ENCODE results near the gene CHST14.

Gene CHST14

DNA sequence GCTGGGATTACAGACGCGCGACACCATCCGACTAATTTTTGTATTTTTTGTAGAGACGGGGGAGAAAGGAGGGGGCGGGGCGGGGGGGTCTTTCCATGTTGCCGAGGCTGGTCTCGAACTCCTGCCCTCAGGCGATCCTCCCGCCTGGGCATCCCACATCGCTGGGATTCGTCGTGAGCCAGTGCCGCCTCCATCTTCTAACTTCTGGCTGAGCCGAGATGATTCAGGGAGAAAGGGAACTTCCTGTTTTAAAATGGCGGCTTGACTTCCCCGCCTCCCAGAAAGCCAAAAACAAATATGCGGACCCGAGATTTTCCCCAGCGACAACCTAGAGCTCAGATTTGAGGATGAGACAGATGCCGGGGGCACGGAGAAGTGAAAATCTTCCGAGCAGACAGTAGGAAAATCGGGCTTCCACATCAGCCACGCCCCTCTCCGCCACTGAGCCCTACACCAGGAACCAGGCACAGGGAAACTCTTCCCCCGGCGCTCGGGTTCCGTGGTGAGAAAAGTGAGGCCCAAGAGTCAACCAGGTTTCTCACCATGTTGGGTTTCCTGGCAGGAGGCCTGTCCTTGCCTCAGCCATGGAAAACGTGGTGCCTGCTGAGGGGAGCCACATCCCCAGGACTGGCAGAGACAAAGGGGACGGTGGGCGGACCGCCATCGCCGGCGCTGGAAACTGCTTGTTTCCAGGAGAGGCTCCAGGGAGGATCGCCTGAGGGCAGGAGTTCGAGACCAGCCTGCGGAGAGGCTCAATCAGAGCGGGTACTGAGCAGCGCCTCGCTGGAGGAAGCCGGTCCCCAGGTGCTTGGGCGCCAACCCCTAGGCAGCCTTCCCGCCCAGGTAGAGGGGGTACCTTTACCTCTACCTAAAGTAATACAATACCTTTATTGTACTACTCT lies 18.7 kb downstream of the CHST14 start:
- DNase-seq (ENCODE audit: low read depth, low spot score), result no peak

DNA sequence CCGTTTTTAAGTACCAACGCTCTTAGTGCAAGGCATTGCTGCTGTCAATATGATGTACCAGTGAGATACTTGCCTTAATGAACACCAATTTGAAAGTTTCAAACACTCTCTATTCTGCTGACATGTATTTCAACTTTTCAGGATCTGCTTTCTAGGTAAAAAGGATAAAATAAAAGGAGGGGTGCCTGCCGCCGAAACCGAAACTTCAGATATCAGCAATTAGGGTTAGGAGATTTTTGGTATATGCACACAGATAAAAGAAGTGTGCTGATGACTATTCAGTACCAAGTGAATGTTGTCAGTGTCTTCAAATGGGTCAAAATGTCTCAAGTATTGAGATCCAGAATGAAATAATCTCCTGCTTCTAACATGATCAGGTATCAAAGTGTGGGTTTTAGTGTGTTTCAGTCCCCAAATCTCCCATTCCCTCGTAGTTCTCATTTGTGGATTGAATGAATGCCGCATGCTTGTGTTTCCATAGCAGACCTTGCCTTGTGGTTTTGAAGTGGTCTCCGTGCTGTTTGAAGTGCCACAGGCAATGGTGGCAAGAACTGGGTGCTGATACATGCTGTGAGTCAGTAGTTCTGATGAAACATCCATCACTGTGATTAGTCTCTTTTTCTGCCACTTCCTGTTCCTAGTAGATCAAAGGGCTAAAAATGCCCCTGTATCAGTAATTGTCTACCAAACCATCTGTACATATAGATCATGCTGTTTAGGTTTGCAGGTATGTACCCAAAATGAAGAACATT lies 22.5 kb downstream of the CHST14 start:
- DNase-seq (ENCODE audit: low read depth, low spot score), result peak; percentile 33

DNA sequence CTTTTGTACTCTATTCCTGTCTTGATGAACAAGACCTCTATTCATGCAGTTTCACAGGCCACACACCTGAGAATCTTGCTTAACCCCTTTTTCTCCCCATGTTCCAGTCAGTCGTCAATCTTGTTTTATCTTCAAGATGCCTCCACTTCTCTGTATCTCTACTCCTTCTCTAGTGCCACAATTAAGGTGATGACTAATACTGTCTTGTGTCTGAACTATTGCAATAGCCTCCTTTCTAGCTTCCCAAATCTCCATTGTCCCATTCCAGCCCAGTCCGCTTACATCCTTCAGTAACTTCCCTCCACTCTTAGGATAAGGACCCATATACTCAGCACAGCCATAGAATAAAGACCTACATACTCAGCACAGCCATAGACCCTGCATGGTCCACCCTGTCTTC lies 24.7 kb downstream of the CHST14 start:
- no peak for DNase-seq (ENCODE audit: low read depth, low spot score)

DNA sequence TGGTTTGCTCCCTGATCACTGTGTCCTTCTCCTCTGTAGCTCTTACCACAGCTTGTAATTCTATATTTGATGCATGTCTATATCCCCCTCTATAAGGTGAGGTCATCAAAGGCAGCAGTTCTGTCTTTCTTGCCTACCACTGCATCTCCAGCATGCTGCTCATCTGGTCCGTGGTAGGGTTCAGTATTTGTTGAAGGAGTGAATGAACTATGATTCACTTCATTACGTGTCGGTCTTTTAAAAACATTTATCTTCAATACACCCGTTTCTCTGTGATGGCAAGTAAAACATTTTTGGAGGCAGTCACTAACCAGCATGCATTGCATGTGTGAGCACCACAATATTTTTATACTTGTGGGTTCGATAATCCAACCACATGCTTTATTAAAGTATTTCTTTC lies 27.6 kb downstream of the CHST14 start:
- DNase-seq (ENCODE audit: low read depth, low spot score), result no peak

DNA sequence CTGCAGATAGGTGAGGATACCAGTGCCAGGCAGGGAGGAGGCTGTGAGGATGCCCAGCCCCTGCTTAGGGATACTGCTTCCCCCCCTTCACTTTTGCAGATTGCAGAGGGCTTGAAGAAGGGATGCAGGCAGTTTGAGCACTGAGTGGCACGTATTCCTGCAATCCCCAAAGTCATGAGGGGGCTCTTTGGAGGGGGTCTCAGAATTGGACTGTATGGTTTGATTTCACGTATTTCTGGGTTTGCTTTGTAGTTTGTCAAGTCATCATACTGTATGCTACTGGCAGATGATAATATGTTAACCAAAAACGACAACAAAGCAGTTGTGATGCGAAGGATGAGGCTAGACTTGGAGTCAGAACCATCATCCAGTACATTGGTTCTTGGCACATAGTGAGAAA lies 28.1 kb downstream of the CHST14 start:
- no peak for DNase-seq (ENCODE audit: low read depth, low spot score)

DNA sequence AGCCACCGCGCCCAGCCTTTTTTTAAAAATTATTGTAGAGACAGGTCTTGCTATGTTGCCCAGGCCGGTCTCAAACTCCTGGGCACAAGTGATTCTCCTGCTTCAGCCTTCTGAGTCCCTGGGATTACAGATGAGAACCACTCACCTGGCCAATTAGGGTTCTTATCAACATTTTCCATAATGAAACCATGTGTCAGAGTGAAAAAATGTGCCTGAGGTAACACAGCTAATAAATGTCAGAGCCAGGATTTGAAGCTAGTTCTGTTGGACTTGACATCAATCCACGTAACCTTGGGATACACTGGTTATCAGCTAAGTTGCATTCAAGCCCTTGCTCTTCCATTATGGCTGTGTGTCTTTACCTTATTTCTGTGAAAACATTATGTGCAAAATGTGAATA lies 29.1 kb downstream of the CHST14 start:
- no peak for DNase-seq (ENCODE audit: low read depth, low spot score)

DNA sequence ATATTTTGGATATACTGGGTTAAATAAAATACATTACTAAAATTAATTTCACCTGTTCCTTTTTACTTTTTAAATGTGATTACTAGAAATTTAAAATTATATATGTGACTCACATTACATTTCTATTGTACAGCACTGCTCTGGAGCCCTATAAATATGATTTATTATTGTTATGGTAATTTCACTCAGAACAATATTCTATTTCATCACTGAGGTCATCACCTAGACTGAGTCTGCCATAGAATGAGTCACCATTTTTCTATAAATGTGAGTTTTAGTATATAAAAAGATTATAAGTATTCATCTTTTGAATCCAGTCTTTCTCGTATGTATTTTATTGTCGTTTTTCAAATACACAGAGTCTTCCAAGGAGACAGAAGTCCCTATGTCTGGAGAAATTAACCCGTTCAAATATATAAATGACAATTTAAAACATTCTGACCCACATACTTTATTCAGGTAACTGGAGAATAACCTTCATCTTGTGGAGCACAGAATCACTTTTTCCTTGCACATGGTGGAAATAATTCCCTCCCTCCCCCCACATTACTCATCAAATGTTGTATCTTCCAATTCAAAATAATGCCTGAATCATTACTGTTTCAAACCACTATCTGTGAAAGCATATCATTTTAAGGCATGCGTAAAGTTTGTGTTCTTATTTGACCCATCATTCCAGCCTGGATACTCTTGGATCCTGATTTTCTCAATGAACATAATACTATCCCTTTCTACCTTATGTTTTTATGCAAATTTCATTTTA lies 30.0 kb downstream of the CHST14 start:
- no peak for DNase-seq (ENCODE audit: low read depth, low spot score)

DNA sequence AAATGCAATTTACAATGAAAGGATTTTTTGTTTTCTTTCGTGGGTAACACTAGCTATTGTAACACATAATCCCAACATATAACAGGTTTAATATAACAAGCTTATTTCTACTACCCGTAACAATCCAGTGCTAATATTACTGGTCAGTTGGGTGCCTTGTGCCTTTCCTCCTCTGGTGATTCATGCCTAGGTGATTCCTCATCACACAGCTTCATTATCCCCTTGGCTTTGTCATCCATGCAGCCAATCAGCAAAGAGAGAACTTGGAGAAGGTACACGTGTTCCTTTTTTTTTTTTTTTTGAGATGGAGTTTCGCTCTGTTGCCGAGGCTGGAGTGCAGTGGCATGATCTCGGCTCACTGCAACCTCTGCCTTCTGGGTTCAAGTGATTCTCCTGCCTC lies 30.7 kb downstream of the CHST14 start:
- DNase-seq (ENCODE audit: low read depth, low spot score), result no peak

DNA sequence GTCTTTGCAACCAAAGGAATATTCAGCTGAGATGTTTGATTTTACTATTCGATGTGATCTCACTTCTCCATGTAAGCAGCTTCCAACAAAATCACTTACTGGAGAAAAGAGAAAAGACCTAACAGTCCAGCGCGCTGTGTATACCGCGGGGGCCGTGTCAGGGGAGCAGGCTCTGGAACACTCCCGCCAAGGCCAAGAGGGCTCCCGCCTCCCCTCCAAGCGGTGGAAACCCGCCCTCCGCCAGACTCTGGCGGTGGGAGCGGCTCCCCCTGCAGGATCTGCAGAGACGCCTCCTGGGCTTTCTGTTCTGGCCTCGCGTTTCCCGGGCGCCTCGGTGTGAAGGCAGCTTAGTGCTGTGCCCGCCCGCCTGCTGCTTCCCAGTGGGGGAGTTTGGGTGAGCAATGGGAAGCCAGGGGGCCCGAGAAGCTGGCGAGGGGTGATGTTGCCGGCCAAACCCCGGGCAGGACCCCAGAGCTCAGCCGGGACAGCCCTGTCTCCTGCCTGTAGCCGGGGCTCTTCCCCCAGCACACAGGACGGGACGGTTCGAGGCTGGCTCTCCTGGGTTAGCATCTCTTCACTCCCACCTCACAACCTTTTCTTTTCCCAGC lies 36.3 kb downstream of the CHST14 start:
- DNase-seq (ENCODE audit: low read depth, low spot score), result peak; percentile 26

DNA sequence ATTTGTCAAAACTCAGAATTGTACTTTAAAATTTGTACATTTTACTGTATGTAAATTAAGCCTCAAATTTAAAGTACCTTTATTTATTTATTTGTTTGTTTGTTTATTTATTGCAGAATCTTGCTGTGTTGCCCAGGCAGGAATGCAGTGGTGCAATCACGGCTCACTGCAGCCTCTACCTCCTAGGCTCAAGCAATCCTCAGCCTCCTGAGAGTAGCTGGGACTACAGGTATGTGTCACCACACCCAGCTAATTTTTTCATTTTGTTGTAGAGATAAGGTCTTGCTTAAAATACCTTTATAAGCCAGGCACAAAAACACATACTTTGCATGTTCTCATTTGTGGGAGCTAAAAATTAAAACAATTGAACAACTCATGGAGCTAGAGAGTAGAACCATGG lies 37.4 kb downstream of the CHST14 start:
- DNase-seq (ENCODE audit: low read depth, low spot score), result no peak

DNA sequence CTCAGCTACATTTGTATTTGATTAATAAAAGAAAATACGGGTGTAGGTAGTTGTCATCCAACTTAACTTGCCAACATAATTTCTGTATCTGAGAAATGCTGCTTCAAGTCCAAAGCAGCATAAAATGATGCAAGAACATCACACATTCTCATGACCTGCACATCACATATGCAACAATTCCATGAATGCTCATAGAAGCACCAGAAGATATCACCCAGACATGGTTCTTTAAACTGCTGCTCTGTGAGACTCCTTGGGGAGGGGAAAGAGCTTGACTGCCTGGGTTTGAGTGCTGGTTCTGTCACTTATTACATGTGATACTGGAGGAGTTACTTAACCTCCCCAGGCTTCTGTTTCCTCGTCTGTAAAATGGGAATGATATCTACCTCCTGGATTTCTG lies 39.4 kb downstream of the CHST14 start:
- DNase-seq (ENCODE audit: low read depth, low spot score), result no peak

DNA sequence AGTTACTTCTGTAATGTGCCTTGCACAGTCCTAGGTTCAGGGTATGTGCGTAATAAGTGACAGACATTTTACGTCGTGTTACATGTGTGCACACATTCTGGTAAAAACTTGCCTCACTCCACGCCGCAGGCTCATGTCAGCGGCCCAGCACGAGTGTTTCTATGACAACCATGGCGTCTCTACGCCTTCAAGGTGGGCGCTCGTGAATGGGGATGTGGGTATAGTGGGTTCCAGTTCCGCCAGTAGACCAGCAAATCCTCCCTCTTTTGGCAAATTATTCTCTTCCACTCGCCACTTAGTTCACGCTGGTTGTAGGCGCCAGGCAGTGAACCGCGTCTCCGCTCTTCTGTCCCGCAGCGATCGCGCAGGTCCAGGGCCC lies 40.3 kb downstream of the CHST14 start:
- DNase-seq (ENCODE audit: low read depth, low spot score), result no peak

DNA sequence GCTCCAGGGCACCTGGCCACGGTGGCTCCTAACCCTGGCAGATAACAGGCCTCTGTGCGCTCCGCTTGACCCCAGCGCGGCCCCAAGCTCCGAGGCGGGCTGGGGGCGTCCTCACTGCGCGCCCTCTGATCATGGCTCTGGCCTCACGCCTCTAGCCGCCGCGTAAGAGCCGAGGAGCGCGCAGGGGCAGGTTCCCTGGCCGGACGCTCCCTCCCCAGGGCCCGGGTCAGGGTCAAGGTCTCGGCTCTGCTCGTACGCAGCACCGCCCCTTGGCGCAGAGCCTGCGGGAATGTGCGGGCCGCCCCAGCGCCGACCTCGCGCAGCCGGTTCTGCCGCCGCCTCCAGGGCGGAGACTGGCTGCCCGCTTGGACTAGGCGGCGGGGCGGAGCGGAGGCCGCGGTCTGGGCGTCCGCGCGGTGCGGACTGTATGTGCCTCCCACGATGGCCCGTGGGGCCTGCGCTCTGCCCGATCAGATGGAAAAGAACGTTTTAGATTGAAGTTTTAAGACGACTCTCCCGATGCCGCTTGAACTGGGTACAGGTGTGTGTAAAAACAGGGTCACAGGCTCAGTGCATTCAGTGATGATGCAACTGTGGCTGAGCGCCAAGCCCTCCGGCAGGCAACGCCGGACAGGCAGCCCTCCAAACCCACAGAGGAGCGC lies 40.8 kb downstream of the CHST14 start:
- DNase-seq (ENCODE audit: low read depth, low spot score), result no peak

DNA sequence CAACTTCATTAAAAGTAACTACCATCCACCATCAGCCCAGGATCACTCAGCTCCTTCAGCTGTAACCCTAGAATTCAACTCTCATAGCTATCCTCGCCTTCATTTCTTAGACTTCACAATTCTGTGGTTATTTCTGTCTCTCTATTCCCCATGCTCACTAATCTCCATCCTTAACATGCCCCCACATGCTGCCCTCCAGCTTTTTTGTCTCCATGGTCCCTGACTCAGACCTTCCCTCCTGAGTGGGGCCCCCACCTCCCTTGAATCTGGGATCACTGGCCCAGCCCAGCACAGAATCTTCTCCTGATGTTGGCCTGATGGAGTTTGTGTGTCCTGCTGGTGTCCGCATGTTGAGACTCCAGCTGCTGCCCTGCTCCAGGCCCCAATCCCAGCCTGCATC lies 41.7 kb downstream of the CHST14 start:
- no peak for DNase-seq (ENCODE audit: low read depth, low spot score)

DNA sequence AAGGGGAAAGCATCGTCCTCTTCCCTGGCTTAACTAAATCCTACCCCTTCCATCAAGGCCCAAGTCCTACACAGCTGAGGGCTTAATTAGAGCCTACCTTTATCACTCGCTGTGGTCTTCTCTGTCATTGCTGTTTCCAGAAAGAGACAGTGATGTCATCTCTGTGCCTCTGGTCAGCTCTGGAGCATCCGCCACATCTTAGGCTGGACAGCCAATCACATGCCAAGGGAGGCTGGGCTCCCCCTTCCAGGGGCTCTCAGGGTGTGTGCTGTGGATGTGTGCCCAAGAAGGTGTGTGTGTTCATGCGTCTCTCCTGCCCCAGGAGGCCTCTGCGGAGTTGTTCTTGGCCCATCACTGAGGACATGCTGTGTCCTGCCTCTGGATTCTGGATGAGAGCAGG lies 42.8 kb downstream of the CHST14 start:
- no peak for DNase-seq (ENCODE audit: low read depth, low spot score)

DNA sequence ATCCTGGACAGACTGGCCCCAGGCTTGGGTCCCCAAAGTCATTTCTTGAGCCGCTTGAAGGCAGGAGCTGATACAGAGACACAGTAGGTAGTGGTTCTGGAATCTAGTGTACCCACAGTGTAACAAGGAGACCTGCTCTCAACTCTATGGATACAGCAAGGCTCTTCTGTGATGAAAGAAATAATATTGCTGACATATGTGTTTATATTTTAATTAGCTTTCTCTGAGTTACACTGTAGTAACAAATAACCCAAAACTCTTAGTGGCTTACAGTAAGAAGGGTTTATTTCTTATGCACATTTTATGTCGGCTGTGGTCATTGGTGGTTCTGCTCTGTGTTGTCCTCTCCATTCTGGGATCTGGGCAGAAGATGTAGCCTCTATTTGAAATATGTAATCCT lies 45.5 kb downstream of the CHST14 start:
- DNase-seq (ENCODE audit: low read depth, low spot score), result no peak
